ENCODE measurements around the gene TMEM131L. TPM values are rescaled to one million over a fixed set of nuclear protein-coding genes. Genes with fewer than 3 reads are reported as not detected.

The TMEM131L gene
- total RNA-seq, 1 donor from 2014 or later: 18.9 TPM

DNA sequence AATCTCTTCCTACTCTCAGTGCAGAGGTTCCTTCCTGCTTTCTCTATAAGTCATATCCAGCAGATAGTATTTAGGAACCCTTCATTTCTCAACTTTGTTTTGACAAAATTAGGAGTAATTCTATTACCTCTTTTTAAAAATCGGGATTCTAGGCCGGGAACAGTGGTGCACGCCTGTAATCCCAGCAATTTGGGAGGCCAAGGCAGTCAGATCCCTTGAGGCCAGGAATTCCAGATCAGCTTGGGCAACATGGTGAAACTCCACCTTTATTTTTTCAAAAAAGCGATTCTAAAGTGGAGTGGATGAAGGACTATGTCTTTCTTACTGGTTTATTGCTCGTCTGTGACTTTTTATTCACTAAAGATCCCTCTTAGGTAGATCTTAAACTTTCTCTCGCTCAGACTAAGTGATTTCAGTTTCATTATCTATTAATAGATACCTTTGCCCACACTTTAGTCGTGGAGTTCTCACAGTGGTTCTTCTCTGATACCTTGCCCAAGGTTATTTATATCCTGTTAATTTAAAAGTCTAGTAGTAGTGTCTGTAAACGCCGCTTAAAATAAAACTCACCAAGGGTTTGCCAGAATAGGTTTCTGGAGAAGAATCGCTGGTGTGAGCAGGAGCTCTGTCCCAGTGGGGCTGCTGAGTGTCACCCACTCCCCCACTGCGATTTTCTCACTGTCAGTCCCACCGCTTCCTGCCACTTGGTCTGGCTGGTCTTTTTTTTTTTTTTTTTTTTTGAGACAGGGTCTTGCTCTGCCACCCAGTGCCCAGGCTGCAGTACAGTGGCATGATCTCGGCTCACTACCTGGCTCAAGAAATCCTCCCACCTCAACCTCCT lies 27.0 kb upstream of the TMEM131L start:
- peaks cover 6% of the 10 kb centered on the region for H3K27me3 Mint-ChIP-seq
- H3K36me3 Mint-ChIP-seq (ENCODE audit: insufficient read depth): no peaks in the 10 kb centered on the region
- no peak for DNase-seq (ENCODE audit: low spot score, unreplicated experiment)
- no peaks in the 10 kb centered on the region for H3K9me3 Mint-ChIP-seq (ENCODE audit: low read depth)
- no peaks in the 10 kb centered on the region for H3K4me1 Mint-ChIP-seq (ENCODE audit: low read depth)
- no peak overlapping the region for H3K27ac Mint-ChIP-seq
- no peak overlapping the region for H3K4me3 Mint-ChIP-seq (ENCODE audit: low read depth)
- TF ChIP-seq, protein P1, sequence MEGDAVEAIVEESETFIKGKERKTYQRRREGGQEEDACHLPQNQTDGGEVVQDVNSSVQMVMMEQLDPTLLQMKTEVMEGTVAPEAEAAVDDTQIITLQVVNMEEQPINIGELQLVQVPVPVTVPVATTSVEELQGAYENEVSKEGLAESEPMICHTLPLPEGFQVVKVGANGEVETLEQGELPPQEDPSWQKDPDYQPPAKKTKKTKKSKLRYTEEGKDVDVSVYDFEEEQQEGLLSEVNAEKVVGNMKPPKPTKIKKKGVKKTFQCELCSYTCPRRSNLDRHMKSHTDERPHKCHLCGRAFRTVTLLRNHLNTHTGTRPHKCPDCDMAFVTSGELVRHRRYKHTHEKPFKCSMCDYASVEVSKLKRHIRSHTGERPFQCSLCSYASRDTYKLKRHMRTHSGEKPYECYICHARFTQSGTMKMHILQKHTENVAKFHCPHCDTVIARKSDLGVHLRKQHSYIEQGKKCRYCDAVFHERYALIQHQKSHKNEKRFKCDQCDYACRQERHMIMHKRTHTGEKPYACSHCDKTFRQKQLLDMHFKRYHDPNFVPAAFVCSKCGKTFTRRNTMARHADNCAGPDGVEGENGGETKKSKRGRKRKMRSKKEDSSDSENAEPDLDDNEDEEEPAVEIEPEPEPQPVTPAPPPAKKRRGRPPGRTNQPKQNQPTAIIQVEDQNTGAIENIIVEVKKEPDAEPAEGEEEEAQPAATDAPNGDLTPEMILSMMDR (IDR thresholded peaks at IDR 0.05; ENCODE audit: unreplicated experiment): no peak

DNA sequence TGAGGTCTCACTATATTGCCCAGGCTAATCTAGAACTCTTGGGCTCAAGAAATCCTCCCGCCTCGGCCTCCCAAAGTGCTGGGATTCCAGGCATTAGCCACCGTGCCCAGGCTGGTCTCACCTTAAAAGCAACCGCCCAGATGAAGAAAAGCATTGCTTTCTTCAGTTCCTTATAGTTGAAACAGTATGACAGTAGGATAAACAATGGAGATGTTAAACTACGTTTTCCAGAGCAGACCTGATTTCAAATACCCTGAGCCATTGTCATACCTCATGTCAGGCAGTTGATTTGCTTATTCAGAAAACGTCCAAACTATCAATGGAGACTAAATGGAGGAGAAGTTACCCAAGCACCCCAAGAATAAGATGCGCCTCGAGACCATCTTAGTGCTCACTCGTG lies 26.3 kb upstream of the TMEM131L start:
- no peak overlapping the region for H3K27ac Mint-ChIP-seq
- DNase-seq (ENCODE audit: low spot score, unreplicated experiment): no peak
- no peaks in the 10 kb centered on the region for H3K36me3 Mint-ChIP-seq (ENCODE audit: insufficient read depth)
- no peak overlapping the region for H3K4me3 Mint-ChIP-seq (ENCODE audit: low read depth)
- no peaks in the 10 kb centered on the region for H3K9me3 Mint-ChIP-seq (ENCODE audit: low read depth)
- TF ChIP-seq, protein P1 (IDR thresholded peaks at IDR 0.05; ENCODE audit: unreplicated experiment): no peak
- H3K27me3 Mint-ChIP-seq: peaks cover 6% of the 10 kb centered on the region
- no peaks in the 10 kb centered on the region for H3K4me1 Mint-ChIP-seq (ENCODE audit: low read depth)

DNA sequence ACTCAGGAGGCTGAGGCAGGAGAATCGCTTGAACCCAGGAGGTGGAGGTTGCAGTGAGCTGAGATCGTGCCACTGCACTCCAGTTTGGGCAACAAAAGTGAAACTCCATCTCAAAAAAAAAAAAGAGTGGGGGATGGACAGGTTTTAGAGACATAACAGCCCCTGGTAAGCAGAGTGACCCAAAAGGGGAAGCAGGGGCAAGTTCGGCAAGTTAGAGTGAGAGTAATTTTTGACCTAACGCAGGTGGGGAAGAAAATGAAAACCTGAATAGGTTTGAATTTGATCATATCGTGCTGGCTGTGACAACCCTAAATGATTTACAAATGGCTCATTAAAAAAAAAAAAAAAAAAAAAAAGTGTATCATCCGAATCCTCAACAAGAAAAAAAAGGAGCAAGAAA lies 25.7 kb upstream of the TMEM131L start:
- no peaks in the 10 kb centered on the region for H3K9me3 Mint-ChIP-seq (ENCODE audit: low read depth)
- TF ChIP-seq, protein P1 (IDR thresholded peaks at IDR 0.05; ENCODE audit: unreplicated experiment): no peak
- DNase-seq (ENCODE audit: low spot score, unreplicated experiment): no peak
- H3K4me3 Mint-ChIP-seq (ENCODE audit: low read depth): no peak overlapping the region
- no peaks in the 10 kb centered on the region for H3K36me3 Mint-ChIP-seq (ENCODE audit: insufficient read depth)
- H3K27ac Mint-ChIP-seq: no peak overlapping the region
- H3K4me1 Mint-ChIP-seq (ENCODE audit: low read depth): no peaks in the 10 kb centered on the region
- peaks cover 6% of the 10 kb centered on the region for H3K27me3 Mint-ChIP-seq

DNA sequence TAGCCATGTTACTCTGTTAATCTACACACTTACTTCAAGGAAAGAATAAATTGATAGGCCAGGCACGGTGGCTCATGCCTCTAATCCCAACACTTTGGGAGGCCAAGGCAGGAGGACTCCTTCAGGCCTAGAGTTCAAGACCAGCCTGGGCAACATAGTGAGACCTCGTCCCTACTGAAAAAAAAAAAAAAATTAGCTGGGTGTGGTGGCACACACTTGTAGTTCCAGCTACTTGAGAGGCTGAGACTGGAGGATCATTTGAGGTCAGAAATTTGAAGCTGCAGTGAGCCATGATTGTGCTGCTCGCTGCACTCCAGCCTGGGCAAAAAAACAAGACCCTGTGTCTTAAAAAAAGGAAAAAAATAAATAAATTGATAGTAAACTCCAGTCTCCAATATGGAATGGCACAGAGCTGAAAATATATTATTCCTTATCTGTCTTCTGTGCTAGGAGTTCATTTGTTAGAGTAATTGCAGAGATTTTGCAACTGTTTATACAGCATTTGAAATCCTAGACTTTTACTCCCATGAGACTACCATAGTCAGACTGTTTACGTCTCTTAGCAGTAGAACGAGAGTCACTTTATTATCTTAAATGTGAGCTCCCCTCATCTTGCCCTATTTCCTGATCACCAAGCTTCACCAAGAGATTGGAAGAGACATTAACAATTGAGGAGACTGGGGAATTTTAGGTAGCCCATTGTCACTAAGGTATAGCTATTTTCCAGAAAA lies 18.8 kb upstream of the TMEM131L start:
- H3K9me3 Mint-ChIP-seq (ENCODE audit: low read depth): no peaks in the 10 kb centered on the region
- no peak overlapping the region for H3K27ac Mint-ChIP-seq
- peaks cover 20% of the 10 kb centered on the region for H3K27me3 Mint-ChIP-seq
- no peak for DNase-seq (ENCODE audit: low spot score, unreplicated experiment)
- no peak overlapping the region for H3K4me3 Mint-ChIP-seq (ENCODE audit: low read depth)
- no peaks in the 10 kb centered on the region for H3K36me3 Mint-ChIP-seq (ENCODE audit: insufficient read depth)
- TF ChIP-seq, protein P1 (IDR thresholded peaks at IDR 0.05; ENCODE audit: unreplicated experiment): no peak
- H3K4me1 Mint-ChIP-seq (ENCODE audit: low read depth): peaks cover 8% of the 10 kb centered on the region

DNA sequence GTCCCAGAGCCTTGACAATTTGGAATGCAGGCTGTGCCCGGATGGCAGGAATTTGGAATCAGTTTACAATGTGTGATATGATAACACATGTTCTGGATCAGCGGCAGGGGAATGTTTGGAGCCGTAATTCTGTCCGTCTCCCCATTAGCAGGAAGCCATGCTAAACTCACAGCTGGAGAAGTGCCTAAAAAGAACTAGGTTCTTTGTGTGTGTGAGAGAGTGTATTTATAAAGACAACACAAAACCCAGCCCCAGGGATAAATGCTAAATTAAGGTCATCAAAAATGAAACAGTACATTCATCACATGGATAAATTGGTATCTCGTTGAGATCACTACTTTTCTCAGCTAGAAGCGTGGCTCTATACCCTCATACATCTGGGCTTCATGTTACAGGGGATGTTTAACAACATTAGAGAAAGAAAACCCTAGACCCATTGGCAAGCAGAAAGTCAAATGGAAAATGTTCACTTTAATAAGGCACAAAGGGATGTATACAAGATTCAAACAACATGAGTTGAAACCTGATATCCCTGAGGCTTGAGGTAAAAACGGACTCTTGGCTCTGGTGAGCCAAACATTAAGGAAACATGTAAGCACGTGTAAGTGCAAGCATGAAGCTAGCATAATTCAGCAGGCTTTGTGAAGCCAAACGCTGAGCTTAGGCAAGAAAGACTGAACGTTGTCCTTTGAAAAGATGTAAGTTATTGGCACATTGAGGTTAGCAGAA lies 18.0 kb upstream of the TMEM131L start:
- Mint-ChIP-seq H3K4me3 (ENCODE audit: low read depth) (no peak overlapping the region), H3K4me1 (ENCODE audit: low read depth) (peaks cover 14% of the 10 kb centered on the region), H3K36me3 (ENCODE audit: insufficient read depth) (no peaks in the 10 kb centered on the region), H3K27ac (no peak overlapping the region), H3K9me3 (ENCODE audit: low read depth) (no peaks in the 10 kb centered on the region), H3K27me3 (peaks cover 16% of the 10 kb centered on the region)
- TF ChIP-seq, protein P1 (IDR thresholded peaks at IDR 0.05; ENCODE audit: unreplicated experiment): no peak
- DNase-seq (ENCODE audit: low spot score, unreplicated experiment): no peak

Measured in progenitor cell of endocrine pancreas (in vitro differentiated cells).